T-cell (primary cell): ENCODE measurements around the gene BTBD19. TPM values are rescaled to one million over a fixed set of nuclear protein-coding genes. Genes with fewer than 3 reads are reported as not detected.
"Not testable (repeated sequence)": the region's sequence is repeated elsewhere in the genome, so short reads cannot be mapped to it uniquely, and the experiment has no call there.

ENCODE experiments used
- ATAC-seq, 4 experiments: fragments of 200-7000 bp in 3 of 4; fragments of 150-1000 bp in 1 of 4; cut with Tn5 transposase; replicated peaks in 1 of 4; 1 replicate in 3 of 4; 2 replicates in 1 of 4; pipeline ENCODE4 v1.10.0; 2021; ENCODE audit warnings: moderate library complexity in 3 of 4, mild to moderate bottlenecking in 2 of 4, moderate number of reproducible peaks in 1 of 4
- CTCF ChIA-PET, 2 donors: fragments of 300-600 bp; sonication (Branson Sonifier 250); formaldehyde crosslinking; loops; one replicate each; lab custom pipeline; 2022; ENCODE audit warnings: antibody characterized with exemption in 2 of 2; lab: Charles Lee
- POLR2A ChIA-PET, 2 donors: fragments of 300-600 bp; sonication (Branson Sonifier 250); formaldehyde crosslinking; loops; one replicate each; lab custom pipeline; 2022; ENCODE audit warnings: antibody characterized with exemption in 2 of 2; lab: Charles Lee
- DNase-seq, 35 experiments: peaks; one replicate each; pipeline versions ENCODE4 v3.0.0 to v3.0.0-alpha.2; 2013 to 2023
- H3K27ac ChIP-seq: one replicate; pipeline ENCODE4 v1.5.1; 2013; ENCODE audit warnings: low read length
- H3K27me3 ChIP-seq, 2 experiments: replicated peaks in 1 of 2; 1 replicate in 1 of 2; 2 replicates in 1 of 2; pipeline versions ENCODE4 v1.6.1 to v1.7.0; 2013; ENCODE audit warnings: low read length in 1 of 2, mixed read lengths in 1 of 2; ENCODE audit not compliant: control insufficient read depth in 2 of 2, insufficient read depth in 2 of 2; ENCODE audit errors: extremely low read depth in 1 of 2
- H3K36me3 ChIP-seq, 2 donors: 1 replicate in 1 of 2; 2 replicates in 1 of 2; pipeline versions ENCODE4 v1.6.1 to v1.7.0; 2013; ENCODE audit warnings: low read length in 1 of 2; ENCODE audit not compliant: control insufficient read depth in 2 of 2, insufficient read depth in 1 of 2; ENCODE audit errors: extremely low read depth in 1 of 2
- H3K4me1 ChIP-seq, 2 experiments: 1 replicate in 1 of 2; 2 replicates in 1 of 2; pipeline versions ENCODE4 v1.6.1 to v1.7.0; 2013; ENCODE audit warnings: low read length in 2 of 2, mixed read lengths in 1 of 2; ENCODE audit not compliant: insufficient read depth in 2 of 2, control insufficient read depth in 1 of 2; ENCODE audit errors: extremely low read depth in 1 of 2
- H3K4me3 ChIP-seq, 2 donors: 1 replicate in 1 of 2; 2 replicates in 1 of 2; pipeline versions ENCODE4 v1.5.1 to v1.7.0; 2013; ENCODE audit warnings: mild to moderate bottlenecking in 2 of 2, low read length in 1 of 2, moderate library complexity in 1 of 2; ENCODE audit not compliant: control insufficient read depth in 1 of 2; ENCODE audit errors: extremely low read depth in 1 of 2
- H3K9me3 ChIP-seq: 2 replicates; pipeline ENCODE4 v1.7.0; 2013
- H3K27ac Mint-ChIP-seq, 2 donors: one replicate each; pipeline ENCODE4 v1.8.0; 2020 to 2021; ENCODE audit warnings: mild to moderate bottlenecking in 2 of 2, mixed read lengths in 2 of 2
- H3K27me3 Mint-ChIP-seq, 2 donors: one replicate each; pipeline ENCODE4 v1.8.0; 2021 to 2022; ENCODE audit warnings: mixed read lengths in 2 of 2
- H3K36me3 Mint-ChIP-seq: one replicate; pipeline ENCODE4 v1.8.0; 2021; ENCODE audit warnings: mixed read lengths
- H3K4me1 Mint-ChIP-seq, 3 donors: one replicate each; pipeline ENCODE4 v1.8.0; 2020 to 2022; ENCODE audit warnings: mixed read lengths in 3 of 3, mild to moderate bottlenecking in 1 of 3
- H3K4me3 Mint-ChIP-seq, 3 donors: one replicate each; pipeline ENCODE4 v1.8.0; 2020 to 2022; ENCODE audit warnings: mild to moderate bottlenecking in 3 of 3, mixed read lengths in 3 of 3, moderate library complexity in 3 of 3
- H3K9me3 Mint-ChIP-seq, 3 donors: one replicate each; pipeline ENCODE4 v1.8.0; 2020 to 2022; ENCODE audit warnings: mixed read lengths in 3 of 3
- WGBS: methylation state at CpG from one replicate; pipeline ENCODE4 v1.1.5; 2013; ENCODE audit warnings: missing lambda C conversion rate; ENCODE audit not compliant: insufficient coverage; 5-methylcytosine and 5-hydroxymethylcytosine counted together
- total RNA-seq, 35 experiments: library from RNA in 6 of 35; stranded (reverse) in 6 of 35; fragments of 120-200 nt in 1 of 35; gene quantifications; one replicate each; pipeline versions ENCODE4 v1.2.1 to v1.2.4 and lab custom pipeline; 2013 to 2026

Gene BTBD19
- total RNA-seq, 5 donors from 2014 or later (not counting 1 experiment from before 2014, with no cell fraction given) = 10.1 to 56.7 (median 11.5) TPM

GRCh38 chr1:44811234-44811633 lies 2.9 kb downstream of the BTBD19 start:
- H3K4me3 Mint-ChIP-seq = peak overlapping the region; percentile 29 to 85 (median 46)
- H3K36me3 Mint-ChIP-seq = peaks cover 9% of the 10 kb centered on the region
- peak overlapping the region; percentile 99 for H3K27ac Mint-ChIP-seq
- CTCF ChIA-PET = no interaction called here
- no peaks in the 10 kb centered on the region for H3K27me3 ChIP-seq
- WGBS = 80% methylated on average over 5 of the region's 8 CpGs
- H3K4me3 ChIP-seq = no peak overlapping the region
- H3K36me3 ChIP-seq = peaks cover under 1 to 10% of the 10 kb centered on the region in 2 donors
- no peaks in the 10 kb centered on the region for H3K9me3 Mint-ChIP-seq
- ATAC-seq (no peak), DNase-seq (no peak)
- peaks cover 71 to 82% (median 76%) of the 10 kb centered on the region in 3 donors for H3K4me1 Mint-ChIP-seq
- peak overlapping the region; percentile 98 for H3K27ac ChIP-seq
- H3K9me3 ChIP-seq = no peaks in the 10 kb centered on the region
- POLR2A ChIA-PET = interaction anchor here in 1 of 2 donors (1.0 to 1.4 kb wide), 2 partner anchors 9 to 11 kb away, joined by 3 to 7 read pairs; partner anchors contain the start of gene PLK3
- H3K27me3 Mint-ChIP-seq = no peaks in the 10 kb centered on the region
- H3K4me1 ChIP-seq = peaks cover 58 to 88% of the 10 kb centered on the region in 2 experiments

- peak overlapping the region; percentile 52 to 99 for H3K27ac Mint-ChIP-seq
- peak overlapping the region in 2 of 3 donors; percentile 17 to 85 for H3K4me3 Mint-ChIP-seq
- H3K27me3 Mint-ChIP-seq = no peaks in the 10 kb centered on the region
- no peaks in the 10 kb centered on the region for H3K9me3 Mint-ChIP-seq
- Histone ChIP-seq H3K36me3 (no peaks in the 10 kb centered on the region), H3K27ac (peak overlapping the region; percentile 82), H3K4me1 (peaks cover 44 to 70% of the 10 kb centered on the region in 2 experiments), H3K27me3 (no peaks in the 10 kb centered on the region), H3K9me3 (no peaks in the 10 kb centered on the region), H3K4me3 (peak overlapping the region; percentile 51 to 66)
- peak in 1 of 35 experiments; percentile 22 for DNase-seq
- WGBS = 85% methylated on average over 48 of the region's 48 CpGs
- peaks cover 3% of the 10 kb centered on the region for H3K36me3 Mint-ChIP-seq
- ChIA-PET POLR2A (interaction anchor here (0.5 to 2.0 kb wide), 4 partner anchors 8 to 55 kb away, joined by 3 to 14 read pairs (median 4); partner anchors contain the start of gene PLK3 (in 2 of the 2)), CTCF (interaction anchor here (0.5 to 1.3 kb wide), 2 partner anchors 13 to 16 kb away, joined by 5 to 6 read pairs; partner anchors contain the start of gene PLK3 (in 1 of the 2))
- peaks cover 61 to 72% (median 66%) of the 10 kb centered on the region in 3 donors for H3K4me1 Mint-ChIP-seq
- no peak for ATAC-seq
These were observed 4.7 kb downstream of the BTBD19 start for GRCh38 chr1:44812822-44813543.

DNA sequence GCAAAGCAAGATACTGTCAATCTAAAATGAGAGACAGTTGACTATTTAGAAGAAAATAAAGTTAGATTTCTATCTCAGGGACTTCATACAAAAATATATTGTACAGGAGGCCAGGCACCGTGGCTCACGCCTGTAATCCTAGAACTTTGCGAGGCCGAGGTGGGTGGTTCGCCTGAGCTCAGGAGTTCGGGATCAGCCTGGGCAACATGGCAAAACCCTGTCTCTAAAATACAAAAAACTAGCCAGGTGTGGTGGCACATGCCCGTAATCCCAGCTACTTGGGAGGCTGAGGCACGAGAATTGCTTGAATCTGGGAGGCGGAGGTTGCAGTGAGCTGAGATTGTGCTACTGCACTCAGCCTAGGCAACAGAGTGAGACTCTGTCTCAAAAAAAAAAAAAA lies 7.6 kb downstream of the BTBD19 start:
- 97% methylated on average over 5 of the region's 9 CpGs for WGBS
- not testable (repeated sequence) for ATAC-seq, H3K9me3 ChIP-seq, H3K27ac Mint-ChIP-seq, H3K36me3 Mint-ChIP-seq, H3K27me3 ChIP-seq, H3K4me3 ChIP-seq, H3K27me3 Mint-ChIP-seq, H3K9me3 Mint-ChIP-seq, H3K36me3 ChIP-seq, H3K27ac ChIP-seq, DNase-seq
- peaks cover 23 to 62% of the 10 kb centered on the region in 2 experiments for H3K4me1 ChIP-seq
- CTCF ChIA-PET = interaction anchor here in 1 of 2 donors (1.5 kb wide), 1 partner anchor 16 kb away, joined by 3 read pairs; the partner anchor contains the start of gene PLK3
- POLR2A ChIA-PET = interaction anchor here (0.6 to 0.7 kb wide), 2 partner anchors 16 to 114 kb away, joined by 3 to 8 read pairs; no protein-coding TSS in a partner anchor
- H3K4me3 Mint-ChIP-seq = peak overlapping the region in 2 of 3 donors; percentile 31 to 85
- peaks cover 53 to 68% (median 63%) of the 10 kb centered on the region in 3 donors for H3K4me1 Mint-ChIP-seq

GRCh38 chr1:44817307-44817706 lies 9.0 kb downstream of the BTBD19 start:
- Mint-ChIP-seq H3K4me3 (peak overlapping the region; percentile 0 to 84 (median 49)), H3K9me3 (no peaks in the 10 kb centered on the region), H3K27ac (peak overlapping the region; percentile 57 to 79), H3K4me1 (peaks cover 47 to 61% (median 55%) of the 10 kb centered on the region in 3 donors), H3K36me3 (no peaks in the 10 kb centered on the region), H3K27me3 (no peaks in the 10 kb centered on the region)
- 79% methylated on average over 1 of the region's 2 CpGs for WGBS
- ChIA-PET POLR2A (interaction anchor here (0.7 to 4.4 kb wide), 6 partner anchors 8 to 42 kb away, joined by 3 to 51 read pairs (median 20); partner anchors contain the start of genes BTBD19 (in 2 of the 2), PLK3 (in 2 of the 2), DYNLT4 (in 1 of the 2) and RPS8 (in 1 of the 2)), CTCF (interaction anchor here (0.5 to 1.3 kb wide), 4 partner anchors 8 to 196 kb away, joined by 3 to 10 read pairs (median 4); no protein-coding TSS in a partner anchor)
- DNase-seq = no peak
- Histone ChIP-seq H3K36me3 (no peaks in the 10 kb centered on the region), H3K9me3 (no peaks in the 10 kb centered on the region), H3K4me1 (peaks cover 17 to 54% of the 10 kb centered on the region in 2 experiments), H3K27ac (no peak overlapping the region), H3K4me3 (no peak overlapping the region), H3K27me3 (no peaks in the 10 kb centered on the region)
- no peak for ATAC-seq

- Histone ChIP-seq H3K9me3 (no peaks in the 10 kb centered on the region), H3K27me3 (no peaks in the 10 kb centered on the region), H3K4me3 (no peak overlapping the region), H3K4me1 (peaks cover 14 to 48% of the 10 kb centered on the region in 2 experiments), H3K36me3 (no peaks in the 10 kb centered on the region), H3K27ac (no peak overlapping the region)
- Mint-ChIP-seq H3K4me3 (peak overlapping the region; percentile 52 to 96 (median 84)), H3K27me3 (no peaks in the 10 kb centered on the region), H3K4me1 (peaks cover 47 to 59% (median 49%) of the 10 kb centered on the region in 3 donors), H3K9me3 (no peaks in the 10 kb centered on the region), H3K36me3 (no peaks in the 10 kb centered on the region), H3K27ac (peak overlapping the region; percentile 87 to 100)
- WGBS = 94% methylated on average over 7 of the region's 11 CpGs
- ATAC-seq (no peak), DNase-seq (no peak)
- ChIA-PET POLR2A (interaction anchor here (0.7 to 4.4 kb wide), 9 partner anchors 9 to 390 kb away, joined by 3 to 51 read pairs (median 4); partner anchors contain the start of genes BTBD19 (in 2 of the 2), PLK3 (in 2 of the 2), DYNLT4 (in 1 of the 2) and RPS8 (in 1 of the 2)), CTCF (interaction anchor here in 1 of 2 donors (1.1 to 2.8 kb wide), 3 partner anchors 9 to 89 kb away, joined by 4 to 22 read pairs (median 5); partner anchors contain the start of gene BTBD19)
These were observed 9.6 kb downstream of the BTBD19 start for GRCh38 chr1:44817771-44818495.
